ENCODE data around the gene MTHFS.
"Not testable (repeated sequence)": the region's sequence is repeated elsewhere in the genome, so short reads cannot be mapped to it uniquely, and the experiment has no call there.

MTHFS gene

DNA sequence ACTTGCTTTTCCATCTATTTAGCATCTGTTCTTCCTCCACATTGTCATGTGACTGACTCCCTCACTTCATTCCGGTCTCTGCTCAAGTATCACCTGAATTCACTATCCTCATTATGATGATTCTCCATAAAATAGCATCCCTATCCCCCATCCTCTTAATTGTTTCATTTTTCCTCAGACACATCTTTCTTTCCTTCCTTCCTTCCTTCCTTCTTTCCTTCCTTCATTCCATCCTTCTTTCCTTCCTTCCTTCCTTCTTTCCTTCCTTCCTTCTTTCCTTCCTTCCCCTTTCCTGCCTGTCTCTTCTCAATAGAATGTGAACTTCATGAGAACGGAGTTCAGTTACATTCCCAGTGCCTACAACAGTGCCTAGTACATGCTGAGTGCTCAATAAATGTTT is 32.6 kb upstream of the MTHFS start:
- Histone ChIP-seq H3K27me3 (ENCODE audit: control insufficient read depth, low read length) (no peaks in the 10 kb centered on the region; the same call in 1 of the 2 replicates), H3K9me3 (ENCODE audit: control insufficient read depth, insufficient read depth, low read length) (no peaks in the 10 kb centered on the region), H4K20me1 (ENCODE audit: control insufficient read depth, insufficient read depth, low read depth, low read length) (no peaks in the 10 kb centered on the region), H3K27ac (ENCODE audit: low read depth, low read length) (no peak overlapping the region), H3K4me2 (ENCODE audit: low read length) (no peak overlapping the region), H3K4me1 (ENCODE audit: control insufficient read depth, low read length) (peaks cover 3% of the 10 kb centered on the region), H3K79me2 (ENCODE audit: control insufficient read depth, low read length) (peaks cover 3% of the 10 kb centered on the region; the same call in 1 of the 2 replicates), H3F3A (ENCODE audit: control insufficient read depth, insufficient read depth) (no peaks in the 10 kb centered on the region), H3K36me3 (ENCODE audit: control insufficient read depth, low read length) (no peaks in the 10 kb centered on the region), H3K4me3 (ENCODE audit: low read length) (no peak overlapping the region), H3K9me2 (replicated peaks; ENCODE audit: control insufficient read depth, low read length) (no peaks in the 10 kb centered on the region)
- TF ChIP-seq, protein P1, sequence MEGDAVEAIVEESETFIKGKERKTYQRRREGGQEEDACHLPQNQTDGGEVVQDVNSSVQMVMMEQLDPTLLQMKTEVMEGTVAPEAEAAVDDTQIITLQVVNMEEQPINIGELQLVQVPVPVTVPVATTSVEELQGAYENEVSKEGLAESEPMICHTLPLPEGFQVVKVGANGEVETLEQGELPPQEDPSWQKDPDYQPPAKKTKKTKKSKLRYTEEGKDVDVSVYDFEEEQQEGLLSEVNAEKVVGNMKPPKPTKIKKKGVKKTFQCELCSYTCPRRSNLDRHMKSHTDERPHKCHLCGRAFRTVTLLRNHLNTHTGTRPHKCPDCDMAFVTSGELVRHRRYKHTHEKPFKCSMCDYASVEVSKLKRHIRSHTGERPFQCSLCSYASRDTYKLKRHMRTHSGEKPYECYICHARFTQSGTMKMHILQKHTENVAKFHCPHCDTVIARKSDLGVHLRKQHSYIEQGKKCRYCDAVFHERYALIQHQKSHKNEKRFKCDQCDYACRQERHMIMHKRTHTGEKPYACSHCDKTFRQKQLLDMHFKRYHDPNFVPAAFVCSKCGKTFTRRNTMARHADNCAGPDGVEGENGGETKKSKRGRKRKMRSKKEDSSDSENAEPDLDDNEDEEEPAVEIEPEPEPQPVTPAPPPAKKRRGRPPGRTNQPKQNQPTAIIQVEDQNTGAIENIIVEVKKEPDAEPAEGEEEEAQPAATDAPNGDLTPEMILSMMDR (IDR thresholded peaks at IDR 0.05; ENCODE audit: low read depth, low read length, poor library complexity, severe bottlenecking) = no peak
- no peak for TF ChIP-seq EZH2phosphoT487 (IDR thresholded peaks at IDR 0.05; ENCODE audit: borderline replicate concordance, low read length)

DNA sequence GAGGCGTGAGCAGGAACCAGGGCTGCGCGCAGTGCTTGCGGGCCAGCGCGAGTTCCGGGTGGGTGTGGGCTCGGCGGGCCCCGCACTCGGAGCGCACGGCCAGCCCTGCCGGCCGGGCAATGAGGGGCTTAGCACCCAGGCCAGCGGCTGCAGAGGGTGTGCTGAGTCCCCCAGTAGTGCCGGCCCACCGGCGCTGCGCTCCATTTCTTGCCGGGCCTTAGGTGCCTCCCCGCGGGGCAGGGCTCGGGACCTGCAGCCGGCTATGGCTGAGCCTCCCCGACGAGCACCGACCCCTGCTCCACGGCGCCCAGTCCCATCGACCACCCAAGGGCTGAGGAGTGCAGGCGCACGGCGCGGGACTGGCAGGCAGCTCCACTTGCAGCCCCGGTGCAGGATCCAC is 29.3 kb upstream of the MTHFS start:
- Histone ChIP-seq H3K79me2 (ENCODE audit: control insufficient read depth, low read length) (peaks cover 28% of the 10 kb centered on the region), H3K4me1 (ENCODE audit: control insufficient read depth, low read length) (peaks cover 16% of the 10 kb centered on the region), H3K9me3 (ENCODE audit: control insufficient read depth, insufficient read depth, low read length) (peaks cover 13% of the 10 kb centered on the region), H3K36me3 (ENCODE audit: control insufficient read depth, low read length) (peaks cover 19% of the 10 kb centered on the region)
- not testable (repeated sequence) for H3F3A ChIP-seq (ENCODE audit: control insufficient read depth, insufficient read depth); H4K20me1 ChIP-seq (ENCODE audit: control insufficient read depth, insufficient read depth, low read depth, low read length); H3K9me2 ChIP-seq (replicated peaks; ENCODE audit: control insufficient read depth, low read length); H3K27me3 ChIP-seq (ENCODE audit: control insufficient read depth, low read length); H3K27ac ChIP-seq (ENCODE audit: low read depth, low read length); H3K4me3 ChIP-seq (ENCODE audit: low read length); H3K4me2 ChIP-seq (ENCODE audit: low read length)

DNA sequence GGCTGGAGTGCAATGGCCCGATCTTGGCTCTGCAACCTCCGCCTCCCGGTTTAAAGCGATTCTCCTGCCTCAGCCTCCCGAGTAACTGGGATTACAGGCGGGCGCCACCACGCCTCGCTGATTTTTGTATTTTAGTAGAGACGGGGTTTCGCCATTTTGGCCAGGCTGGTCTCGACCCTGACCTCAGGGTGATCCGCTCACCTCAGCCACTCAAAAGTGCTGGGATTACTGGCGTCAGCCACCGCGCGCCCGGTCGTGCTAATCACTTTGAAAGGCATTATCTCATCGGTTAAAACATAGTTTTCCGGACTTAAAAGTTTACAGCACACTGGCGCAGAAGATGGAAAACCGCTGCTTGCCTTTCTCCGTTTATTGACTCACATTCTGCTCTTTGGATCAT is 27.6 kb upstream of the MTHFS start:
- Histone ChIP-seq H3F3A (ENCODE audit: control insufficient read depth, insufficient read depth) (no peaks in the 10 kb centered on the region), H3K9me2 (replicated peaks; ENCODE audit: control insufficient read depth, low read length) (no peaks in the 10 kb centered on the region), H3K27ac (ENCODE audit: low read depth, low read length) (peak overlapping the region; percentile 47), H3K27me3 (ENCODE audit: control insufficient read depth, low read length) (no peaks in the 10 kb centered on the region), H3K4me3 (ENCODE audit: low read length) (peak overlapping the region; percentile 83), H3K4me1 (ENCODE audit: control insufficient read depth, low read length) (peaks cover 16% of the 10 kb centered on the region), H3K79me2 (ENCODE audit: control insufficient read depth, low read length) (peaks cover 44% of the 10 kb centered on the region), H3K4me2 (ENCODE audit: low read length) (peak overlapping the region; percentile 72), H4K20me1 (ENCODE audit: control insufficient read depth, insufficient read depth, low read depth, low read length) (no peaks in the 10 kb centered on the region), H3K36me3 (ENCODE audit: control insufficient read depth, low read length) (peaks cover 34% of the 10 kb centered on the region), H3K9me3 (ENCODE audit: control insufficient read depth, insufficient read depth, low read length) (peaks cover 27% of the 10 kb centered on the region)
- TF ChIP-seq, protein P1 (IDR thresholded peaks at IDR 0.05; ENCODE audit: low read depth, low read length, poor library complexity, severe bottlenecking) = no peak
- TF ChIP-seq EZH2phosphoT487 (IDR thresholded peaks at IDR 0.05; ENCODE audit: borderline replicate concordance, low read length) = no peak

DNA sequence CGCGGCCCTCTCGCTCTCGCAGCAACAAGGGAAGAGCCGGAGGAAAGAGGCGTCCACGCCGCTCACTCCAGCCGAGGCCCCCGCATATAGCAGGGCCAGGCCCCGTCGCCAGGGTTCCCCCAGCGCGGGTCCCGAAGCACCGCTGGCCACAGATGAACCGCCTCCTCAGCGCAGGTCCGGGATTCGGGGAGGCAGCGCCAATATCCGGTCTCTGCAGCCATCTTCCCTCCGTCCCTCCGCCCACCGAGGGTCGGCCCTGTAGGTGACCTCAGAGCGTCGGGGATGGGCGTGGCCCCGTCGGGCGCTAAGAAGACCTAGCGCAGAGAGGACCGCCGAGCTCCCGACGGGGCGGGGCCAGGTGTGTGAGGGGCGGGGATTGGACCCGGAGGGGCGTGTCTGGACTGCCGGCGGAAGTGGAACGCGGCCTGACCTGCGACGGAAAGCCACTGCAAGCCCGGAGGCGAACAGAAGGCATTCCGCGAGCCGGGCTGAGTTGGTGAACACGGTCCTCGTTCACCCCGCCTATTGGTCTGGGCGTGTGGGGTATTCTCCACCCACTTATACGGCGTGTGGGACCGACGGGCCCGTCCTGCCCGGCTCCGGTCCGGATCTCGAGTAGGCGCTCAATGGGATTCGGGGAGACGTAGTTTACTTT is 26.8 kb upstream of the MTHFS start:
- Histone ChIP-seq H3K4me3 (ENCODE audit: low read length) (peak overlapping the region; percentile 83), H3K4me1 (ENCODE audit: control insufficient read depth, low read length) (peaks cover 16% of the 10 kb centered on the region), H4K20me1 (ENCODE audit: control insufficient read depth, insufficient read depth, low read depth, low read length) (no peaks in the 10 kb centered on the region), H3K9me2 (replicated peaks; ENCODE audit: control insufficient read depth, low read length) (no peaks in the 10 kb centered on the region), H3K27ac (ENCODE audit: low read depth, low read length) (peak overlapping the region; percentile 76), H3K27me3 (ENCODE audit: control insufficient read depth, low read length) (no peaks in the 10 kb centered on the region), H3F3A (ENCODE audit: control insufficient read depth, insufficient read depth) (no peaks in the 10 kb centered on the region; the same call in 1 of the 2 replicates), H3K9me3 (ENCODE audit: control insufficient read depth, insufficient read depth, low read length) (peaks cover 33% of the 10 kb centered on the region), H3K36me3 (ENCODE audit: control insufficient read depth, low read length) (peaks cover 41% of the 10 kb centered on the region), H3K79me2 (ENCODE audit: control insufficient read depth, low read length) (peaks cover 50% of the 10 kb centered on the region), H3K4me2 (ENCODE audit: low read length) (peak overlapping the region; percentile 72)
- TF ChIP-seq, protein P1 (IDR thresholded peaks at IDR 0.05; ENCODE audit: low read depth, low read length, poor library complexity, severe bottlenecking) = no peak
- TF ChIP-seq EZH2phosphoT487 (IDR thresholded peaks at IDR 0.05; ENCODE audit: borderline replicate concordance, low read length) = no peak

All from DOHH2 (cell line).